ENCODE results near the gene UGGT1.
"Not testable (repeated sequence)": the region's sequence is repeated elsewhere in the genome, so short reads cannot be mapped to it uniquely, and the experiment has no call there.

Gene UGGT1

GRCh38 chr2:128199141-128199540 lies 108.1 kb downstream of the UGGT1 start:
- Histone ChIP-seq H3K9me3 (ENCODE audit: control insufficient read depth, insufficient read depth, low read length) (no peaks in the 10 kb centered on the region), H3K4me1 (ENCODE audit: insufficient read depth, low read length) (no peaks in the 10 kb centered on the region), H3K36me3 (ENCODE audit: insufficient read depth, low read length) (no peaks in the 10 kb centered on the region), H3K9ac (ENCODE audit: low read depth, low read length) (no peak overlapping the region)

DNA sequence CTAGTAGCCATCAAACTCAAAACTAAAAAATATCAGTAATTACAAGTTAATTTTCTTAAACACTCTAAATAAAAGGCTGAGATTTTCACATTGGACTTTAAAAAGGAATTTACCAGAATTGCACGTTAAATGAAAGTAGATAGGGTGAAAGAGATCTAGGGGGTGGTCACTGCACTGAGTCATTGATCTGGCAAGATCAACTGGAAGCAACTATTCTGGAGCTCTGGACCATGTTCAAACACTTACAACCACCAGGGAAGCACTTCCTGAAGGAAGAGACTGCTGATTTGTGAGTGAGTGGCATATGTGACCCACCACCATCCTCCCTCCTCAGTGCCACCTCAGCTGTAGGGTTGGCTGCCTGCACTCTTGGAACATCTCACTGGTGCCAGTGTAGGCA lies 111.8 kb downstream of the UGGT1 start:
- Histone ChIP-seq H3K36me3 (ENCODE audit: insufficient read depth, low read length) (no peaks in the 10 kb centered on the region), H3K9ac (ENCODE audit: low read depth, low read length) (no peak overlapping the region), H3K4me1 (ENCODE audit: insufficient read depth, low read length) (no peaks in the 10 kb centered on the region), H3K9me3 (ENCODE audit: control insufficient read depth, insufficient read depth, low read length) (no peaks in the 10 kb centered on the region; the same call in 1 of the 2 replicates)

DNA sequence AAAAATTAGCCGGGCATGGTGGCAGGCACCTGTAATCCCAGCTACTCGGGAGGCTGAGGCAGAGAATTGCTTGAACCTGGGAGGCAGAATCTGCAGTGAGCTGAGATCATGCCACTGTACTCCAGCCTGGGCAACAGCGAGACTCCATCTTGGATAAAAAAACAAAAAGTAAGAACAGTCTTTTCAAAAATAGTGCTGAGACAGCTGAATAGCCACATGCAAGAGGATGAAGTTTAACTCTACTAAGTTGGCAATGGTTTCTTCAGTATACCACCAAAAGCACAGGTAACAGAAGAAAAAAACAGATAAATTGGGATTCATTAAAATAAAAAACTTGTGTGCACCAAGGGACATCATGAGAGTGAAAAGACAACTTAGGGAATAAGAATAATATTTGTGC lies 115.2 kb downstream of the UGGT1 start:
- Histone ChIP-seq H3K4me1 (ENCODE audit: insufficient read depth, low read length) (no peaks in the 10 kb centered on the region), H3K9ac (ENCODE audit: low read depth, low read length) (no peak overlapping the region), H3K9me3 (ENCODE audit: control insufficient read depth, insufficient read depth, low read length) (no peaks in the 10 kb centered on the region; the same call in none of the 2 replicates), H3K36me3 (ENCODE audit: insufficient read depth, low read length) (no peaks in the 10 kb centered on the region)

- Histone ChIP-seq H3K9ac (ENCODE audit: low read depth, low read length) (no peak overlapping the region), H3K9me3 (ENCODE audit: control insufficient read depth, insufficient read depth, low read length) (no peaks in the 10 kb centered on the region; the same call in none of the 2 replicates), H3K4me1 (ENCODE audit: insufficient read depth, low read length) (no peaks in the 10 kb centered on the region), H3K36me3 (ENCODE audit: insufficient read depth, low read length) (no peaks in the 10 kb centered on the region)
Observed at GRCh38 chr2:128208023-128208422, 117.0 kb downstream of the UGGT1 start.

DNA sequence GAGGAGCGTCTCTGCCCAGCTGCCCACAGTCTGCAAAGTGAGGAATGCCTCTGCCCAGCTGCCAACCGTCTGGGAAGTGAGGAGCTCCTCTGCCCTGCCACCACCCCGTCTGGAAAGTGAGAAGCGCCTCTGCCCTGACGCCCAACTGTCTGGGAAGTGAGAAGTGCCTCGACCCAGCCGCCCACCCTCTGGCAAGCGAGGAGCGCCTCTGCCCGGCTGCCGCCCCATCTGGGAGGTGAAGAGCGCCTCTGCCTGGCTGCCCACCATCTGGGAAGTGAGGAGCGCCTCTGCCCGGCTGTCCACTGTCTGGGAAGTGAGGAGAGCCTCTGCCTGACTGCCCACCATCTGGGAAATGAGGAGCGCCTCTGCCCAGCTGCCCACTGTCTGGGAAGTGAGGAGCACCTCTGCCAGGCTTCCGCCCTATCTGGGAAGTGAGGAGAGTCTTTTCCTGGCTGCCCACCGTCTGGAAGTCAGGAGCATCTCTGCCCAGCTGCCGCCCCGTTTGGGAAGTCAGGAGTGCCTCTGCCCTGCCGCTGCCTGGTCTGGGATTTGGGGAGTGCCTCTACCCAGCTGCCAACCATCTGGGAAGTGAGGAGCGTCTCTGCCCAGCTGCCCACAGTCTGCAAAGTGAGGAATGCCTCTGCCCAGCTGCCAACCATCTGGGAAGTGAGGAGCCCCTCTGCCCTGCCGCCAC lies 117.8 kb downstream of the UGGT1 start:
- not testable (repeated sequence) for H3K9ac ChIP-seq (ENCODE audit: low read depth, low read length); H3K36me3 ChIP-seq (ENCODE audit: insufficient read depth, low read length); H3K9me3 ChIP-seq (ENCODE audit: control insufficient read depth, insufficient read depth, low read length); H3K4me1 ChIP-seq (ENCODE audit: insufficient read depth, low read length)

GRCh38 chr2:128214251-128214650 lies 123.3 kb downstream of the UGGT1 start:
- no peaks in the 10 kb centered on the region; the same call in 1 of the 2 replicates for H3K9me3 ChIP-seq (ENCODE audit: control insufficient read depth, insufficient read depth, low read length)
- no peak overlapping the region for H3K9ac ChIP-seq (ENCODE audit: low read depth, low read length)
- H3K4me1 ChIP-seq (ENCODE audit: insufficient read depth, low read length), result no peaks in the 10 kb centered on the region
- no peaks in the 10 kb centered on the region for H3K36me3 ChIP-seq (ENCODE audit: insufficient read depth, low read length)

- Histone ChIP-seq H3K4me1 (ENCODE audit: insufficient read depth, low read length) (no peaks in the 10 kb centered on the region), H3K9ac (ENCODE audit: low read depth, low read length) (no peak overlapping the region), H3K36me3 (ENCODE audit: insufficient read depth, low read length) (no peaks in the 10 kb centered on the region), H3K9me3 (ENCODE audit: control insufficient read depth, insufficient read depth, low read length) (no peaks in the 10 kb centered on the region; the same call in 1 of the 2 replicates)
Observed at GRCh38 chr2:128214866-128215460, 124.0 kb downstream of the UGGT1 start.

GRCh38 chr2:128215897-128216642 lies 125.1 kb downstream of the UGGT1 start:
- Histone ChIP-seq H3K9me3 (ENCODE audit: control insufficient read depth, insufficient read depth, low read length) (no peaks in the 10 kb centered on the region), H3K36me3 (ENCODE audit: insufficient read depth, low read length) (no peaks in the 10 kb centered on the region), H3K9ac (ENCODE audit: low read depth, low read length) (no peak overlapping the region), H3K4me1 (ENCODE audit: insufficient read depth, low read length) (no peaks in the 10 kb centered on the region)

GRCh38 chr2:128217671-128218070 lies 126.7 kb downstream of the UGGT1 start:
- no peaks in the 10 kb centered on the region for H3K9me3 ChIP-seq (ENCODE audit: control insufficient read depth, insufficient read depth, low read length)
- no peaks in the 10 kb centered on the region for H3K36me3 ChIP-seq (ENCODE audit: insufficient read depth, low read length)
- H3K4me1 ChIP-seq (ENCODE audit: insufficient read depth, low read length), result no peaks in the 10 kb centered on the region
- H3K9ac ChIP-seq (ENCODE audit: low read depth, low read length), result no peak overlapping the region

DNA sequence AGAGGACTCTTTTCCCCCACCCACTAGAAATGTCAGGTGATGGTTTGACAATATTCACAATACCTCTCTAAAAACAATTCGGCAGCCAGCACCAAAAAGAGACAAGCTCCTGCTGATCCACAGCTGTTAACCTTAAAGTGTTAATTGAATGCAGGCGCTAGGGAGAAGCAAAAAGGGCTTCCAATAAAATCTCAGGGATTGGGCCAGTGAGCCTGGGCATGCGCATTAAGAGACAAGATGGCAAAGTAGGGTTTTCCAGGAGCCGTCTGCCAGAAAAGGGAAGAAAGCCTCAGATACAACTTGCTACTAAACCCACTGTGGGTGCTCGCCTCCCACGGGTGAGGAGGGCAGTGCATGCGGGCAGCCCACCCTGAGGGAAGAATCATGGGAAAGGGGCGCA lies 128.9 kb downstream of the UGGT1 start:
- H3K4me1 ChIP-seq (ENCODE audit: insufficient read depth, low read length), result no peaks in the 10 kb centered on the region
- H3K9ac ChIP-seq (ENCODE audit: low read depth, low read length), result no peak overlapping the region

GRCh38 chr2:128227862-128228261 lies 136.9 kb downstream of the UGGT1 start:
- Histone ChIP-seq H3K9me3 (ENCODE audit: control insufficient read depth, insufficient read depth, low read length) (no peaks in the 10 kb centered on the region), H3K4me1 (ENCODE audit: insufficient read depth, low read length) (no peaks in the 10 kb centered on the region), H3K9ac (ENCODE audit: low read depth, low read length) (no peak overlapping the region), H3K36me3 (ENCODE audit: insufficient read depth, low read length) (no peaks in the 10 kb centered on the region)

More for the DNA sequence above, 128.9 kb downstream of the UGGT1 start:
- no peaks in the 10 kb centered on the region for H3K36me3 ChIP-seq (ENCODE audit: insufficient read depth, low read length)
- no peaks in the 10 kb centered on the region for H3K9me3 ChIP-seq (ENCODE audit: control insufficient read depth, insufficient read depth, low read length)

DNA sequence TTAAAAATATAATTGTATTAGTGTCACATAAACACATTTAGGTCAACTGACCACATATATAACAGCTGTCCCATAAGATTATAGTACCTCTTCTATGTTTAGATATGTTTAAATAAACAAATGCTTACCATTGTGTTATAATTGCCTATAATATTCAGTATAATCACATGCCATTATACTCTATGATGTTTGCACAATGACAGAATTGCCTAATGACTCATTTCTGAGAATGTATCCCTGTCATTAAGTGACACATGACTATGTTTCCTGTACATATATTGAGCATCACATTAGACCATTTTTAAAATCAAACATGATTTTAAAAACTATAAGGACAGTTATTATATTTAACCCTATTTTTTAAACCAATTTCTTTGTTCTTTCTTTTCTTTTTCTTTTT lies 137.9 kb downstream of the UGGT1 start:
- H3K9me3 ChIP-seq (ENCODE audit: control insufficient read depth, insufficient read depth, low read length), result no peaks in the 10 kb centered on the region
- H3K9ac ChIP-seq (ENCODE audit: low read depth, low read length), result no peak overlapping the region
- H3K4me1 ChIP-seq (ENCODE audit: insufficient read depth, low read length), result no peaks in the 10 kb centered on the region
- no peaks in the 10 kb centered on the region for H3K36me3 ChIP-seq (ENCODE audit: insufficient read depth, low read length)

GRCh38 chr2:128232965-128233789 lies 142.2 kb downstream of the UGGT1 start:
- no peaks in the 10 kb centered on the region; the same call in 1 of the 2 replicates for H3K4me1 ChIP-seq (ENCODE audit: insufficient read depth, low read length)
- H3K9ac ChIP-seq (ENCODE audit: low read depth, low read length), result peak overlapping the region; percentile 67
- no peaks in the 10 kb centered on the region for H3K9me3 ChIP-seq (ENCODE audit: control insufficient read depth, insufficient read depth, low read length)
- H3K36me3 ChIP-seq (ENCODE audit: insufficient read depth, low read length), result no peaks in the 10 kb centered on the region

GRCh38 chr2:128233790-128234395 lies 142.9 kb downstream of the UGGT1 start:
- Histone ChIP-seq H3K9ac (ENCODE audit: low read depth, low read length) (peak overlapping the region; percentile 67; the same call in 1 of the 2 replicates), H3K36me3 (ENCODE audit: insufficient read depth, low read length) (no peaks in the 10 kb centered on the region), H3K4me1 (ENCODE audit: insufficient read depth, low read length) (no peaks in the 10 kb centered on the region; the same call in 1 of the 2 replicates), H3K9me3 (ENCODE audit: control insufficient read depth, insufficient read depth, low read length) (no peaks in the 10 kb centered on the region)

Data from ES-I3 (cell line).